DMS153 treated with DMSO at 0.1 percent for 48 hours (cell line): ENCODE data around the gene ATP13A1.

Experiments
- DNase-seq: peaks from one replicate; lab custom pipeline; 2025; ENCODE audit not compliant: unreplicated experiment; lab: John Stamatoyannopoulos, UW

The ATP13A1 gene

DNA sequence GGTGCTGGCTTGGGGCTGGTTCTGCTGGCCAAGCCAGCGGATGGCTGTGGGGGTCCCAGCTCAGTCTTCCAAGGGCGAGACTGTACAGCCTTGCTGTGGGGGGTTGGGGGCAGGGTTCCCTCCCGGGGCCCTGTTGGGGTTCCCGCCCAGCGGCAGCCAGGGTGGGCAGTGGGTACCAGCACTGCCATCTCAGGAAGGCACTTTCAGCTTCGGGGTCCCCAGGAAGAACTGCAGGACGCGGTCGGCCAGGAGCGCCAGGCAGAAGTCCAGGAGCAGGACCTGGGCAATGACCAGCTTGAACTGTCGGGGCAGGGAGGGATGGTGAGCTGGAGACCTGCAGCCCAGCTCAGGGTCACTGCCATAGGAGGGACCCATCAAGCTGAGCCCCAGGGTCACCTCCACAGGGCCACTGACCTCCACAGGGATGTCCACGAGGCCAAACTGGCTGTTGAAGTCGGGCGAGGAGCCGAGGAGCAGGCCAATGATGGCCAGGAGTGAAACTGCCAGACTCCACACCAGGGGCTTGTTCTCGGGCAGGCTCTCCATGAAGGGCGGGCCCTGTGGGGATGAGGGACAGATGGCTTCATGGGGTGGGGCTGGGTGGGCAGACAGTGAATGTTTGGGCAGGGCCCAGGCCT lies 18.1 kb downstream of the ATP13A1 start:
- DNase-seq, result no peak

DNA sequence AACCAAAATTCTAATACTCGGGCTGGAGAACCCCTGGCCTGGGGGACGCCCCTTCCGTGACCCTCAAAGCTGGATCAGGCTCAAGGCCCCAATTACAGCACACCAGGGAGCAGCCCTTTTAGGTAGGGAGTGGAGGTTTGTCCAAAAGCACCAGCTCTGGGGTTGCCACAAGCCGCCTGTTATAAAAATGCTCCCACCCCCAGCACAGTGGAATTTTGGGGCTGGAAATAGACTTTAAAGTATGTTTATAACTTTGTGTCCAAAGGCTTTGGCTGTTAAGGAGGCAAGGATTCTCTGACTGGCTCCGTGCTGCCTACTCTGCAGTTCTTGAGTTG lies 19.5 kb downstream of the ATP13A1 start:
- DNase-seq, result no peak

DNA sequence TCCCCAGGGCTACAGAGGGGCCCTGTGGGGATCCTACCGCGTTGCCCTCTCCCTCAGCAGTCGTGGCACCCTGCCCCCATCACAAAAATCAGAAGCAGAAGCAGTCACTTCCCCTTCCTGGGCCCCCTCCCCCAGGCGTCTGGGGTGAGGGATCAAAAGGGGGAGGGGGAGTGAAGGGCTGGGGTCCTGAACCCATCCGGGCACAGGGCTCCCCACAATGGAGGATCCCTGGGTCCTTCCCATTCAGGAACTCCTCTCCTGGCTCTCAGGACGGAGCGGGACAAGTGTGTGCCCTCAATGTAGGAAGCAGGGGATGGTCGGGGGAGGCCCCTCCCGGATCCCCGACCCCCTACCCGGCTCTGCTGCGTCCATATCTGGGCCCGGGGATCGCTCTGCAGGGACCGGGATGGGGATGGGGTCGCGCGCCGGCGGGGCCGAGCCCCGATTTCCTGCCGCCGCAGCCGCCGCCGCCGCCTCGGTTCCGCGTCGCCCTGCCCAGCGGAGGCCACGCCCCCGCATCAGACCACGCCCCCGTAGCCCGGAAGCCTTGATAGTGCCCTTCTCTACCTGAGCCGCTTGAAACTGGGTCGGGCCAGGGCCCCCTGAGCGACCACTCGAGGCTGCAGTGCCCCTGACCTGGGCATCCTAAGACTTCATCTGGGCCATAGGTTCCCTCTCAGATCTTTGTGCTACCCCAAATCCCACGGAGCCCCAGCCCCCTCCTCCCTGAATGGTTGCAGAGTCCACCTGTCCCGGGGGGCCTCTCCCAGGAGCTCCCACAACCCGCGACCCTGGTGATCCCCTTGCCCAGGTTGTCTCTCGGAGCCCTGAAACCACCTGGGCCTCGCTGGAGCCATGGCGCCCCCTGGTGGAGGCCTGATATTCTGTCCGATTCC lies 20.1 kb downstream of the ATP13A1 start, which contains the start of gene GMIP:
Gene GMIP, minus strand, starts transcription at position 500 of the 896 bp plus-strand sequence. Its CDS starts 128 bp downstream, at position 372.
- peak; percentile 32 for DNase-seq

DNA sequence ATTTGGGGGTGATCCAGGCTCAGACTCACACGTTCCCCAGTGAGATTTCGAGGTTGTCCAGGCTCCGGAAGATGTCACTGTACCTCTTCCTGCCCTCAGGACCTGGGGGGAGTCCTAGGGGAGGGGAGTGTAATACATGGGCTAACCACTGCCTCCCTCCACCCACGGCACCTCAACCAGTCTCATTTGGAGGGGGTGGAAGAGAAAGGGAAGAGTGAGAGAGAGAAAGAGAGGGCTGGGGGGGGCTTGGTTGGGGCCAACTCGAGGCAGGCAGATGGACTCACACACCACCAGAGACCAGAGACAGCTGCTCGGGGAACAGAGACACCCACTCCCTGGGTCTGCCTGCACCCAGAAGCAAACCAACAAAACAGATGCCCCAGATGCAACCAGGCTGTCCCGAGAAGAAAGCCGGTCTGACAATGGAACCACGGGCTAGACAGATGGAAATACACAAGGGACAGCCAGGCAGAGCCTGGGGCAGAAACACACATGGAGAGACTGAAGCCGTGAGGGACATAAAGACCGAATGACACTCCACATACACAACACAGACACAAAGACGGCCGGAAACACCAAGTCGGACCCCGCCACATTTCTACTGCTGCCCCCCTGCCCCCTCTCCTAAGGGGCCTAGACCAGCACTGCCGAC lies 20.8 kb downstream of the ATP13A1 start:
- DNase-seq, result no peak

DNA sequence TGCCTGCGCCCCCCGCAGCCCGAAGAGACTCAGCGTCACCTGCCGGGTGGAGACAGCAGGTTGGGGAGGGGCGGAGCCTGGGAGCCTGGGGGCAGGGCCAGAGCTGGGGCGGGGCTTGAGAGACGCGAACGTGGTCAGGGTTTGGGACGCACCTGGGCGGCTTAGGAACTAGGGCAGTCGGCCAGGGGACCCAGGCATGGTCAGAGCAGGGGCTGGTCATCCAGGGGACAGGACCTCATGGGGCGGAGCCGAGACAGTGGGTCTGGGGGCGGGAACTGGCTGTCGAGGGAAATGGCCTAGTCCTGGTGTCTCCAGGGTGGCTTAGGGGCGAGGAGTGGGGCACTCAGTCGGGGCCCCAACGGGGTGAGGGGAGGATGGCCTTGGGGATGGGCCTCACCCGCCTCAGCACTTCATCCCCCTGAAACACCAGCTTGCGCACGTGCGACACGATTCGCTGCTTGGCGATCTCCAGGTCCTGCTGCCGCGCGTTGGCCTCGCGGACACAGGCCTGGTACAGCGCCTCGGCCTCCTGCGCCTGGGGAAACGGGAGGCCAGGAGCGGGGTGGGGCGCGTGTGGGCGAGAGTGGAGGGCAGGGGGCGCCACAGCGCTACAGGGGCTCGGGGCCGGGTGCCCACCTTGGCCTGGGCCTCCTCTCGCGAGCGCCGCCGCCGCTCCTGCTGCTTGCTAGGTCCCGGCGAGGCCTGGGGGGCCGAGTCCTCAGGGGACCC lies 25.8 kb downstream of the ATP13A1 start:
- DNase-seq, result no peak

DNA sequence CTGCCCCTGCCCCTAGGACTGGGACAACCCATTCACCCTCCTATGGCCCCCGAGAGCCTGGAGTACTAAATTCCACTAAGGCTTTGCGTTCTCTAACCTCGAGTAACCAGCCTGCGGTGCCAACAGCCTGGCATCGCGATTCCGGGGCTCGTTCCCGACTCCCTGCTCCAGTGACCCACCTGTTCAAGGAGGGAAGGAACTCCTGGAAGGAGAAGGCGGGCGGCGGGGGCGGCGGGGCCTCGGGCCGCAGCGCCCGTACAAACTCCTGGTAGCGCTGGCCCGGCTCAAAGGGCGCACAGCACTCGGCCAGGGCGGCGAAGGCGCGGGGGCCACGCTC lies 26.3 kb downstream of the ATP13A1 start:
- DNase-seq, result no peak

DNA sequence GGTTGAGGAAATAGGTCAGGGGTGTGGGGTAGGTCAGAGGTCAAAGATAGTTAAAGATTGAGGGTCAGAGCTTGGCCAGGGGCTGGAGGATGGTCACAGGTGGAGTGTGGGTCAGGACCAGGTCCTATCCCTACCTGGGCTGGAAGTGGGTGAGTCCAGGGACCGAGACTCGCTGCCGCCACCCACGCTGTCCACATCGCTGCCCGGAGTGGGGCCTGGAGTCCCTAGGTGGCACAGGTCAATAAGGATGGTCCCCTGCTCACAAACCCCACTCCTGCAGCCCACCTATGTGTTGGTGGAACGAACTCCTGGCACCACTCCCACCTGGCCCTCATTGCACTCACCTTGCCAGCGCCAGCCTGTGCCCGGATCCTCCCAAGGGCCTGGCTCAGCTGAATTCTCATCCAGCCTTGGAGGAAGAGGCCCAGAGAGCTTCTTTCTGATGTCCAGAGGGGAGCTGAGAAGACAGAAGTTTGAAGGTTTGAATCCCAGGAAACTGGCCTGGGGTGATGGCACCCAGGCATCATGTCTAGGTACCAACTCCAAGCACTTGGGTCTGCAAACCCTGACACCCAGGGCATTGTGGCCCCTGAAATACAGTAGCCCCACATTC lies 26.8 kb downstream of the ATP13A1 start:
- DNase-seq, result no peak

DNA sequence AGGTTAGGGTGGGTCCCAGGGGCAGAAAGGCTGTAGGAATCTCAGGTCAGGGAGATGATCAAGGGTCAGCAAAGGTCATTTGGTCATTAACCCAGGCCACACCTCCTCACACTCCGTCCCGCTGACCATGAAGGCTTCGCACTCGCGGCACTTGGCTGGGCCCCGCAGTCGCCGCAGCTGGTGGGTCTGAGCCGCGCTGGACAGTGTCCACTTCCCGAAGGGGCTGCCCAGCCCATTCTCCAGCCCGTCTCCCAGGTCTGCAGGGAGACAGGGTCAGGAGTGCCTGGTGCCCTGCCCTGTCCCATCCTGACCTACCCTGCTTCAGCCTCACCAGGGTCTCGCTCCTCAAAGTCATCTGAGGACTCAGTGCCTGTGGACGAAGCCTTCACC lies 28.2 kb downstream of the ATP13A1 start:
- DNase-seq, result no peak

DNA sequence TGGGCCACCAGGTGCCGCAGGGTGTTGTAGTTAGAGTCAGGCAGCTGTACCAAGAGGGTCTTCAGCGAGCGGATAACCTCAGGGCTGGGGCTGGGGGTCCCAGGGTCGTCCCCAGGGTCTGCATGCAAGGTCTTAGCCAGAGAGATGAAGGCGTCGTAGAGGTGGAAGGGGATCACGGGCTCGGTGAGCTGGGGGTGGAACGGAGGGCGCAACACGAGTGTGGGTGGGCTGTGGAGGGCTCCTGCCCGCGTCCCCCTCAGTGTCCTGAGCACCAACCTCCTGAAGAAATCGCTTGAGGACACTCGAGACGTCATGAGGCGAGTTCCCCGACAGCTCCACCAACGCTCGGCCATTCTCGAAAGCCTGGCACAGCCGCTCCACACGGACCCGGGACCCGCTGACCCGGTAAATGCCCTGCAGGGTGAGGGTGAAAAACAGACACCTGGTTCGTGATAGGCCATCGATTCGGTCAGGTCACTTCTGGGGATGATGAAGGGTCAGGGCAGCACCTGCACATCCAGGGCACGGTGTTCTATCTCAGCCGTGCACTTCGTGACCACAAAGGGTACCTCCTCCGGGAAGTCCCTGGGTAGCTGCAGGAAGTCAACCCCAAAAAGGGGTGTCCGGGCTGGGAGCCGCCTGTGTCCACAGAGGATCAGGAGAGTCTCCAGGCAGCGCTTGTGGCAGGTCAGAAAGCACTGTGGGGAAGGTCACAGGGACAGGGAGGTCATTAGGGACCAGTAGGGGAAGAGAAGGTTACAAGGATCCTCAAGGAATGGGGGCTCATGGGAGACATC lies 28.8 kb downstream of the ATP13A1 start:
- DNase-seq, result no peak

DNA sequence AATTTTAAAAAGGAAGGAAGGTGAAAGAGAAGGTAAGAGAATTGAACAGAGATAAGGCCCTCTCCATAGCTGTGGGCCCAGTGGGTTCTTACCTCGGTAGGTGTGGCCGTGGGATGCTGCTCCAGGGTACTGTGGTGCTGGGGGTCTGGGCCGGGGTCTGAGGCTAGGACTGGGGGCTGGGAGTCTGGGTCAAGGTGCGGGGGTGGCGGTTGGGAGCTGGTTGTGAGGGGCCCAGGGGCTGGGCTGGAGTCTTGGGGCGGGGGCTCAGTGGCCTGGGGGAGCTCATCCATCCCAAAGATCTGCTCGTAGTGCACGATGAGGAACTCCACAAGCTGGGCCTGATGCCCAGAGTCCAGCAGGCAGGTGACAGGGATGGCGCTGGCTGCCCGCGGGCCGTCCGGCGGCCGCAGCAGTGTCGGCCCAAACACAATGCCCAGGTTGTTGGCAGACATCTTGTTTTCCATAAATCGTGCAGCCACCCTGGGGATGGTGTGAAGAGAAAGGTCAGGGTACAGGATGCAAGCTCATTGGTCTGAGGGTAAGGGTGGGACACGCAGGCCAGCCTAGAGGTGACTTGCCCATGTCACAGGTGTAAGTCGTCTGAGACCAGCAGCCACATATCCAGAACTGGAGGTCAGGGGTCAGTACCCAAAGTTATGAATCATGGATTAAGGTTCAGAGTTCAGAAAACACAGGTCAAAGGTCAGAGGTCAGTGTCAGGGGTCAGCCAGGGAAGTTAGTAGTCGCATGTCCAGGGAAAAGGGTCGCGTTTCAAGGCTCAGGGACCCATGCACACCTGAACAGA lies 29.6 kb downstream of the ATP13A1 start:
- no peak for DNase-seq

DNA sequence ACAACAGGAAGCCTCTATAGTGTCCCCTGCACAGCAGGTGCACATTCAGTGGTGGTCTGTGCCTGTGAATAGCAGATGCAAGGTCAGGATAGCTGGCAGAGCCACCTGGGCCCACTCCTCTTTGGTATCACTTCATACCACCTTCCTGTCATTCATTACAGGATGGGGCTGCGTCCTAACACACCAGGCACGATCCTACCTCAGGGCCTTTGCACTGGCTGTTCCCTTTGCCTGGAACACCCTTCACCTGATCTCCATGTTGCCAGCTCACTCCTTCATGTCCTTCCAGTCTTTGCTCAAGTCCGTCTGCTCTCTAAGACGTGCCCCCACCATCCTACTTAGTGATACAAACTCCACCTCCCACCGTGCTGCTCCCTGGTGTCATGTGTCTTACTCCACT lies 30.8 kb downstream of the ATP13A1 start:
- no peak for DNase-seq

DNA sequence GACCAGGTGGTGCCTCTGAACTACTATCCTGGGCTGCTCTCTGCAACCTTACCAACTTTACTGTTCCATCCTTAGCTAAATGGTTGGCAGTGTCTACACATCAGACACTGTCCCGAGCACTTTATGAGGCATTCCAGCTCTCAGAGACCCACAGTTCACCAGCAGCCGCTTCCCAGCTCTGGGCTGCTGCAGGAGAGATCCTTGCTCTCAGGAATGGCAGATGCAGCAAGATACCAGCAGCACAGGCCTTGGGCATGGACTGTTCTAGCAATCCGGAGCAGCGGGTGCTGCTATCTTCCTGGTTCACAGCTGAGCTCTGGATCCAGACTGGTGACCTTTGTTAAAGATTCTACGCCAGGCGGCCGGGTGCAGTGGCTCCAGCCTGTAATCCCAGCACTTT lies 32.1 kb downstream of the ATP13A1 start:
- DNase-seq, result no peak

DNA sequence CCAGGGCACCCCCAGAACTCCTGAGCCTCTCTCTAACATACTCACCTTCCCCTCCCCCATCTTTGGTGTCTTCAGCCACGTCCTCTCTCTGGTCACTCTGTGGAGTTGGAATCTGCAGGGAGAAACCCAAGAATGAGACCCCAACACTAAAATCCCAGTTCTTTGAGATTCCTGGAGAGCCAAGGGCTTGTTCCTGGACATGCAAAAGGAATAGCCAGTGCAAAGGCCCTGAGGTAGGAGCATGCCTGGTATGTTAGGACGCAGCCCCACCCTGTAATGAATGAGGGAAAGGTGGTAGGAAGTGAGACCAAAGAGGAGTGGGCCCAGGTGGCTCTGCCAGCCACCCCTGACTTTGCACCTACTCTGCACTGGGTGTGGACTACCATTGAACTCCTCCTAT lies 33.0 kb downstream of the ATP13A1 start:
- DNase-seq, result no peak

DNA sequence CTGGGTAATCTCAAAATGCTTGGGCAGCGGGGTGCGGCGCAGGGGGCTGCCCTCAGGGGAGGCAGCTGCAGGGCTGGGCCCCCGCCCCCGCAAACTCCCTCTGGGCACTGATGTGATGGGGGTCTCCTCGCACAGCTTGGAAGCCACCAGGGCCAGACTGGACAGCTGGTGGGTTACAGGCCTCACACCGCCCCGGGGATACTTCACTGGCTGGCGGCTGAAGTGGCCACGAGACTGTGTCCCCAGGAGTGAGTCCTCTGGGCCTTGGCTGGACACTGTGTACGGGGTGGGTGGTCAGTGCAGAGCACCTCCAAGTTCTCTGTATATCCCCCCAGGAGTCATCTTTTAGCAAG lies 33.4 kb downstream of the ATP13A1 start:
- no peak for DNase-seq

DNA sequence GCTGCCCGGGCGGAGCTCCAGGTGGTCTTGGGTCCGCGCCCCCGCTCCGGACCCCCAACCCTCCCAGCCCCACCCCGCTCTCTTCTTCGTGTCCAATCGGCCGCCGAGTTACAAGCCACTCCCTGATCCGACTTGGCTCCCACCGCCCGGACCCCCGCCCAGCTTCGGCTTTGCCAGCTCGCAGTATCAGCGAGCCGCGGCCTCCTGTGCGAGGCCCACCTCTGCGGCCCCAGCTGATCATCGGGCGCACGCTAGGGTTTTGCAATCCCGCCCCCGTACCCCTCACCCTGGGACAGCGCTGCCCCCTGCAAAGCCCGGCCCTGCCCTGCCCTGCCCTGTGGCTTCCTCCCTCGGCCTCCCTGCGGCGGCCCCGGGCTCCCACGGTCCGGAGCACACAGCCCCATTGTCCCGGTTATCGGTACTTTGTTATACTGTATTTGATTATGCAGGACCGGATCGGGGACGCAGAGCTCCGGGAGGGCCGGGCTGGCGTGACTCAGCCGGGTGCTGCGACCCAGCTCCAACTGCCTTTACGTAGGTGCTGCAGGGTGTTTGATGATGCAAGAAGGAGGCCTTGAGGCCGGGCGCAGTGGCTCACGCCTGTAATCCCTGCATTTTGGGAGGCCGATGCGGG lies 34.9 kb downstream of the ATP13A1 start:
- DNase-seq, result peak; percentile 39

DNA sequence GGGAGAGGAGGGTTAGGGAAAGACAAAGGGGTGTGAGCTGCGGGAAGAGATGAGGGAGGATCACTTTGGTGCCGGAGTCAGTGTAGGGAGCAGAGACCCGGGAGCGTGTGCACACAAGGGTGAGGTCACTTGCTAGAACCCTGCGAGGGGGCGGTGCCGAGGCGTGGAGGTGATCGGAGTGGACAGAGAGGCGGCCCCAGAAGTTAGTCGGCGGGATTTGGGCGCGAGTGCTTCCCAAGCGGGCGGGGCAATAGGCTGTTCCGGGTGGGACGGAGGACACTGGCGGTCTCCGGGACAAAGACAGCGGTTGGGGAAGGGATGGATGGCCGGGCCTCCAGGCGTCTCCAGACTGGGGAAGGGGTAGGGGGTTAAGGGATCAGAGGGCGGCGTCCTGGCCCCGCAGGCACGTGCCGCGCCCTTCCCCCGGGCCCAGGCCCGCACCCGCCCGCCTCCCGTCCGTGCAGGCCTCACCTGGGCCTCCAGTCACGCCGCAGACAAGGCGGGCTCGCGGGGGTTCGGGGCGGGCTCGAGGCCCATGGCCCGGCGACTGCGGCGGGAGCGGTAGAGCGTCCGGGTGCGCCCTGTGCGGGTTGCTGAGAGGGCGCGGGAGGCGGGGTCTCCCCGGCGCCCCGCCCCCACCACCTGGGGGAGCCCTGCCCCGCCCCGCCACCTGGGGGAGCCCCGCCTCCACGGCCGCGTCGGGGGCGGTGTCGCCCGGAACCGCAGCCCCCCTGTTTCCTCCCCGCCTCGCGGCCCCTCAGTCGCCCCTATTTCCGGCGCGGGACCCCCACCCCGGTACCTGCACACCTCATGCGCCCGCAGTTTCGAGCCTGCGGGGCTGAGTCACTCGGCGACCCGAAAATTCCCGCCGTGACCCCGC lies 35.6 kb downstream of the ATP13A1 start, which contains the start of gene LPAR2:
Gene LPAR2, minus strand, starts transcription at position 600 of the 880 bp plus-strand sequence. CDS start 945 bp downstream, outside the sequence.
- DNase-seq, result peak; percentile 39

DNA sequence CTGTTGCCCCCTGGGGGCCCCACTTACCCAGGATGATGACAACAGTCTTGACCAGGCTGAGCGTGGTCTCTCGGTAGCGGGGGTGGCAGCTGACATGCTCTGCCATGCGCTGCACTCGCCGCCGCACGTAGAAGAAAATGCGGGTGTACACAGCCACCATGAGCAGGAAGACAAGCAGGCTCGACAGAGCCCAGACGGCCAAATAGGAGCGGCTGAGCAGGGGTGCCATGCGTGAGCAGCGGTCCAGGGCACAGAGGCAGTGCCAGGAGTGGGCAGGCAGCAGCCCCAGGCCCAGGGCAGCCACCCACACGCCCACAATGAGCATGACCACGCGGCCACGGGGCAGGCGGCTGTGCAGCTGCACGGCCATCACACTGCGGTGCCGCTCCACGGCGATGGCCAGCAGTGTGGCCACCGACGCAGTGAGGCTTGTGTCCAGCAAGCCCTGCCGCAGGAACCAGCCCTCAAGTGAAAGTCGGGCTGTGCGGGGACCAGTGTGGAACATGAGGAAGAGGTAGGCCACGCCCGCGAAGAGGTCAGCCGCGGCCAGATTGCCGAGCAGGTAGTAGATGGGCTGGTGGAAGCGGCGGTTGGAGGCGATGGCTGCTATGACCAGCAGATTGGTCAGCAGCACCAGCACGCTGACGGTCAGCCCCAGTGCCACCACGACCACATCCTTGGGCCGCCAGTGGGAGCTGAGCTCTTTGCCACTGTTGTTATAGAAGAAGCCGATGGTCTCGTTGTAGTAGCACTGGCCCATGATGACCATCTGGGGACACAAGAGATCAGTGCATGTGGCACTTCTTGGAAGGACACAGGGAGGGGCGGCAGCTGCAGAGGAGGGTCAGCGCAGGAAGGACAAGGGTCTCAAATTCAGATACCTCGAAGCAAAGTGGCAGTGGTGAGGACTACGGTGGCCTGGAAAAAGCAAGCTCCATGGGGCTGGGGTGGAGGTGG lies 36.7 kb downstream of the ATP13A1 start:
- no peak for DNase-seq
